ENCODE results near the gene ALDH2.
"Not testable (repeated sequence)": the region's sequence is repeated elsewhere in the genome, so short reads cannot be mapped to it uniquely, and the experiment has no call there.

The ALDH2 gene

GRCh38 chr12:111828338-111828979, 61.7 kb downstream of the ALDH2 start:
- in situ Hi-C loops (cut with MboI; ENCODE audit: low sequenced_read_pairs, unreplicated experiment) = no loop called here
- TF ChIP-seq CTCF (IDR thresholded peaks at IDR 0.05; ENCODE audit: borderline replicate concordance, control extremely low read depth, extremely low read depth, insufficient read depth, missing control alignments) = no peak
- no peak for DNase-seq (ENCODE audit: low spot score)

GRCh38 chr12:111829635-111830034, 62.9 kb downstream of the ALDH2 start:
- DNase-seq (ENCODE audit: low spot score); in situ Hi-C loops (cut with MboI; ENCODE audit: low sequenced_read_pairs, unreplicated experiment): not testable (repeated sequence)

- not testable (repeated sequence) for DNase-seq (ENCODE audit: low spot score)
Observed at GRCh38 chr12:111834740-111835386, 68.1 kb downstream of the ALDH2 start.

GRCh38 chr12:111835531-111836181, 68.9 kb downstream of the ALDH2 start:
- in situ Hi-C loops (cut with MboI; ENCODE audit: low sequenced_read_pairs, unreplicated experiment); DNase-seq (ENCODE audit: low spot score): not testable (repeated sequence)

More at GRCh38 chr12:111834740-111835386, 68.1 kb downstream of the ALDH2 start:
- in situ Hi-C loops (cut with MboI; ENCODE audit: low sequenced_read_pairs, unreplicated experiment) = not testable (repeated sequence)

- no peak for DNase-seq (ENCODE audit: low spot score)
- TF ChIP-seq CTCF (IDR thresholded peaks at IDR 0.05; ENCODE audit: borderline replicate concordance, control extremely low read depth, extremely low read depth, insufficient read depth, missing control alignments) = no peak
- in situ Hi-C loops (cut with MboI; ENCODE audit: low sequenced_read_pairs, unreplicated experiment) = no loop called here
Observed at GRCh38 chr12:111838353-111838752, 71.6 kb downstream of the ALDH2 start.

- in situ Hi-C loops (cut with MboI; ENCODE audit: low sequenced_read_pairs, unreplicated experiment) = no loop called here
- no peak for DNase-seq (ENCODE audit: low spot score)
- no peak for TF ChIP-seq CTCF (IDR thresholded peaks at IDR 0.05; ENCODE audit: borderline replicate concordance, control extremely low read depth, extremely low read depth, insufficient read depth, missing control alignments)
Observed at GRCh38 chr12:111840807-111841206, 74.1 kb downstream of the ALDH2 start.

GRCh38 chr12:111841236-111841749, 74.6 kb downstream of the ALDH2 start:
- in situ Hi-C loops (cut with MboI; ENCODE audit: low sequenced_read_pairs, unreplicated experiment) = no loop called here
- DNase-seq (ENCODE audit: low spot score) = peak; percentile 56
- TF ChIP-seq CTCF (IDR thresholded peaks at IDR 0.05; ENCODE audit: borderline replicate concordance, control extremely low read depth, extremely low read depth, insufficient read depth, missing control alignments) = no peak

Data from GM13976 (cell line).